H7 (cell line): ENCODE data around the gene PBX4. TPM values are rescaled to one million over a fixed set of nuclear protein-coding genes. Genes with fewer than 3 reads are reported as not detected.

Source experiments
- DNase-seq: peaks from one replicate; pipeline ENCODE4 v3.0.0; 2012
- H3K27me3 ChIP-seq: 2 replicates; pipeline ENCODE4 v1.6.0; 2011; ENCODE audit warnings: mild to moderate bottlenecking, low read length; ENCODE audit not compliant: control insufficient read depth, insufficient read depth
- H3K36me3 ChIP-seq: replicated peaks from 2 replicates; pipeline ENCODE4 v1.5.1; 2011; ENCODE audit warnings: low read length; ENCODE audit not compliant: control insufficient read depth, insufficient read depth
- H3K4me3 ChIP-seq: 2 replicates; pipeline ENCODE4 v1.5.1; 2011; ENCODE audit warnings: low read depth, mild to moderate bottlenecking, control low read depth, low read length, moderate library complexity; ENCODE audit not compliant: insufficient read depth
- total RNA-seq: library from RNA; depleted of rRNA; stranded (reverse); fragments of >200 nt; shearing (Covaris generic); gene quantifications from 2 replicates; pipeline ENCODE4 v1.2.3, GENCODE V29; 2014

The PBX4 gene
- total RNA-seq, 1 experiment from 2014 or later, result 0.94 TPM

- Histone ChIP-seq H3K4me3 (no peak overlapping the region), H3K36me3 (peaks cover 12% of the 10 kb centered on the region), H3K27me3 (no peaks in the 10 kb centered on the region)
- no peak for DNase-seq
These were observed 18.7 kb upstream of the PBX4 start for GRCh38 chr19:19637186-19637522.

GRCh38 chr19:19636573-19637185 is 18.2 kb upstream of the PBX4 start:
- no peaks in the 10 kb centered on the region for H3K27me3 ChIP-seq
- no peak overlapping the region for H3K4me3 ChIP-seq
- peaks cover 12% of the 10 kb centered on the region for H3K36me3 ChIP-seq
- DNase-seq, result no peak

GRCh38 chr19:19635313-19635702 is 16.8 kb upstream of the PBX4 start:
- H3K27me3 ChIP-seq, result no peaks in the 10 kb centered on the region
- no peak overlapping the region for H3K4me3 ChIP-seq
- no peak for DNase-seq
- H3K36me3 ChIP-seq, result peaks cover 12% of the 10 kb centered on the region

- Histone ChIP-seq H3K27me3 (no peaks in the 10 kb centered on the region), H3K4me3 (no peak overlapping the region), H3K36me3 (peaks cover 12% of the 10 kb centered on the region)
- DNase-seq, result no peak
These were observed 16.2 kb upstream of the PBX4 start for GRCh38 chr19:19634516-19635312.

GRCh38 chr19:19633711-19634515 is 15.4 kb upstream of the PBX4 start:
- no peak overlapping the region for H3K4me3 ChIP-seq
- DNase-seq, result no peak
- H3K27me3 ChIP-seq, result no peaks in the 10 kb centered on the region
- H3K36me3 ChIP-seq, result peaks cover 12% of the 10 kb centered on the region

- Histone ChIP-seq H3K4me3 (no peak overlapping the region), H3K36me3 (peaks cover 12% of the 10 kb centered on the region), H3K27me3 (no peaks in the 10 kb centered on the region)
- no peak for DNase-seq
These were observed 14.2 kb upstream of the PBX4 start for GRCh38 chr19:19632661-19633060.

GRCh38 chr19:19631346-19631745 is 12.9 kb upstream of the PBX4 start:
- Histone ChIP-seq H3K4me3 (no peak overlapping the region), H3K36me3 (peaks cover 12% of the 10 kb centered on the region), H3K27me3 (no peaks in the 10 kb centered on the region)
- no peak for DNase-seq

- H3K36me3 ChIP-seq, result peaks cover 12% of the 10 kb centered on the region
- no peaks in the 10 kb centered on the region for H3K27me3 ChIP-seq
- no peak for DNase-seq
- no peak overlapping the region for H3K4me3 ChIP-seq
These were observed 11.9 kb upstream of the PBX4 start for GRCh38 chr19:19630426-19630825.

- Histone ChIP-seq H3K27me3 (no peaks in the 10 kb centered on the region), H3K36me3 (peaks cover 12% of the 10 kb centered on the region), H3K4me3 (no peak overlapping the region)
- no peak for DNase-seq
These were observed 11.6 kb upstream of the PBX4 start for GRCh38 chr19:19630062-19630414.

- Histone ChIP-seq H3K4me3 (peak overlapping the region; percentile 78), H3K36me3 (peaks cover 12% of the 10 kb centered on the region), H3K27me3 (no peaks in the 10 kb centered on the region)
- peak; percentile 99 for DNase-seq
These were observed 10.1 kb upstream of the PBX4 start for GRCh38 chr19:19628501-19629134.

GRCh38 chr19:19627621-19628500 is 9.4 kb upstream of the PBX4 start, which contains the start of gene LPAR2:
LPAR2 (minus strand) TSS chr19:19628220; CDS start chr19:19627275, 945 bp downstream.
- peaks cover 11% of the 10 kb centered on the region for H3K36me3 ChIP-seq
- H3K4me3 ChIP-seq, result peak within 1 kb of the TSS; percentile 78
- no peaks in the 10 kb centered on the region for H3K27me3 ChIP-seq
- peak; percentile 100 for DNase-seq

- Histone ChIP-seq H3K36me3 (peaks cover 8% of the 10 kb centered on the region), H3K27me3 (no peaks in the 10 kb centered on the region), H3K4me3 (peak overlapping the region; percentile 78)
- peak; percentile 40 for DNase-seq
These were observed 8.3 kb upstream of the PBX4 start for GRCh38 chr19:19626516-19627472.

- no peak overlapping the region for H3K4me3 ChIP-seq
- no peaks in the 10 kb centered on the region for H3K27me3 ChIP-seq
- peaks cover 8% of the 10 kb centered on the region for H3K36me3 ChIP-seq
- DNase-seq, result no peak
These were observed 5.6 kb upstream of the PBX4 start for GRCh38 chr19:19624032-19624570.
